Lung (tissue), 12 donors: ENCODE measurements around the gene ZNF821. TPM values are rescaled to one million over a fixed set of nuclear protein-coding genes. Genes with fewer than 3 reads are reported as not detected.

ENCODE experiments used
- ATAC-seq: fragments of 200-7000 bp; cut with Tn5 transposase; one replicate; pipeline ENCODE4 v1.9.1; 2020; ENCODE audit warnings: moderate number of reproducible peaks; ENCODE audit not compliant: insufficient read depth, low FRiP score
- DNase-seq, 3 donors: peaks; one replicate each; pipeline ENCODE4 v3.0.0-alpha.2; 2013 to 2017
- H3K27ac ChIP-seq, 2 donors: one replicate each; pipeline ENCODE4 v1.5.1; 2013; ENCODE audit warnings: mild to moderate bottlenecking in 2 of 2, moderate library complexity in 2 of 2, control low read depth in 1 of 2, inconsistent platforms in 1 of 2, low read depth in 1 of 2, low read length in 1 of 2
- H3K27me3 ChIP-seq, 3 donors: one replicate each; pipeline ENCODE4 v1.5.1; 2013; ENCODE audit warnings: low read length in 2 of 3; ENCODE audit not compliant: control insufficient read depth in 3 of 3, insufficient read depth in 3 of 3
- H3K36me3 ChIP-seq, 4 donors: one replicate each; pipeline ENCODE4 v1.5.1; 2013; ENCODE audit warnings: low read length in 4 of 4, mild to moderate bottlenecking in 1 of 4, moderate library complexity in 1 of 4; ENCODE audit not compliant: control insufficient read depth in 4 of 4, insufficient read depth in 4 of 4
- H3K4me1 ChIP-seq, 5 donors: one replicate each; pipeline ENCODE4 v1.5.1; 2013; ENCODE audit warnings: low read length in 5 of 5, mild to moderate bottlenecking in 2 of 5, moderate library complexity in 1 of 5; ENCODE audit not compliant: control insufficient read depth in 5 of 5, insufficient read depth in 5 of 5
- H3K4me3 ChIP-seq: one replicate; pipeline ENCODE4 v1.5.1; 2013; ENCODE audit warnings: mild to moderate bottlenecking, control low read depth, moderate library complexity
- H3K9ac ChIP-seq, 2 donors: one replicate each; pipeline ENCODE4 v1.5.1; 2013; ENCODE audit warnings: low read length in 2 of 2, control low read depth in 1 of 2; ENCODE audit not compliant: insufficient read depth in 1 of 2
- H3K9me3 ChIP-seq, 4 donors: one replicate each; pipeline ENCODE4 v1.5.1; 2013; ENCODE audit warnings: low read length in 3 of 4, mild to moderate bottlenecking in 1 of 4, moderate library complexity in 1 of 4; ENCODE audit not compliant: control insufficient read depth in 4 of 4, insufficient read depth in 3 of 4
- CTCF ChIP-seq: IDR thresholded peaks from 2 replicates; pipeline ENCODE4 v1.5.1; 2012; ENCODE audit warnings: mild to moderate bottlenecking; ENCODE audit errors: control extremely low read depth, extremely low read depth
- WGBS, 2 donors: extraction: QIAGEN DNeasy Blood & Tissue Kit; methylation state at CpG; one replicate each; pipeline ENCODE4 v1.1.7; 2013; 5-methylcytosine and 5-hydroxymethylcytosine counted together
- polyA plus RNA-seq, 2 donors: library from polyadenylated mRNA; stranded (reverse); fragments of 200-250 nt; gene quantifications; one replicate each; pipeline ENCODE4 v1.2.1, GENCODE V29; 2013
- total RNA-seq, 2 donors: library from RNA; depleted of rRNA in 1 of 2; stranded (reverse); fragments of >200 nt in 1 of 2; gene quantifications; one replicate each; pipeline ENCODE4 v1.2.1, GENCODE V29; 2014 to 2021
- donor health status: control.
- donor health status: control.
- donor health status: Bipolar disorder and iron deficiency.
- donor health status: healthy.
- donor health status: DM: yes; HTN: yes; CAD: no.

ZNF821 gene
- total and polyA plus RNA-seq, 4 donors: 3.7 to 9.8 (median 6.7) TPM

- 95 to 98% methylated on average over 2 of the region's 2 CpGs for WGBS, 2 donors
- ATAC-seq: no peak
Measured at GRCh38 chr16:71915350-71915749, 31.4 kb upstream of the ZNF821 start.

GRCh38 chr16:71914802-71915201 is 30.8 kb upstream of the ZNF821 start:
- 63 to 72% methylated on average over 2 of the region's 2 CpGs for WGBS, 2 donors
- peaks cover 0 to 7% (median 0%) of the 10 kb centered on the region in 5 donors for H3K4me1 ChIP-seq
- no peak overlapping the region for H3K9ac ChIP-seq
- H3K27me3 ChIP-seq: no peaks in the 10 kb centered on the region
- peak overlapping the region in 1 of 2 donors; percentile 4 for H3K27ac ChIP-seq
- DNase-seq (no peak), ATAC-seq (no peak)
- peaks cover 7 to 29% (median 24%) of the 10 kb centered on the region in 4 donors for H3K36me3 ChIP-seq
- H3K4me3 ChIP-seq: no peak overlapping the region
- no peak for TF ChIP-seq CTCF
- no peaks in the 10 kb centered on the region for H3K9me3 ChIP-seq

More at GRCh38 chr16:71915350-71915749, 31.4 kb upstream of the ZNF821 start:
- no peaks in the 10 kb centered on the region for H3K9me3 ChIP-seq
- no peak overlapping the region for H3K4me3 ChIP-seq
- H3K4me1 ChIP-seq: peaks cover 0 to 5% (median 0%) of the 10 kb centered on the region in 5 donors
- no peak overlapping the region for H3K9ac ChIP-seq
- H3K36me3 ChIP-seq: peaks cover 7 to 34% (median 27%) of the 10 kb centered on the region in 4 donors
- DNase-seq: no peak
- H3K27me3 ChIP-seq: no peaks in the 10 kb centered on the region
- no peak overlapping the region for H3K27ac ChIP-seq
- no peak for TF ChIP-seq CTCF

- H3K9ac ChIP-seq: no peak overlapping the region
- peaks cover 0 to 9% (median 0%) of the 10 kb centered on the region in 5 donors for H3K4me1 ChIP-seq
- no peak for DNase-seq
- H3K9me3 ChIP-seq: no peaks in the 10 kb centered on the region
- TF ChIP-seq CTCF: no peak
- no peaks in the 10 kb centered on the region for H3K27me3 ChIP-seq
- WGBS, 2 donors: 70 to 71% methylated on average over 6 of the region's 6 CpGs
- H3K27ac ChIP-seq: no peak overlapping the region
- ATAC-seq: no peak
- no peak overlapping the region for H3K4me3 ChIP-seq
- peaks cover 3 to 18% (median 12%) of the 10 kb centered on the region in 4 donors for H3K36me3 ChIP-seq
Measured at GRCh38 chr16:71912534-71913275, 28.7 kb upstream of the ZNF821 start.
